ENCODE measurements around the gene PCNX4.

DNA sequence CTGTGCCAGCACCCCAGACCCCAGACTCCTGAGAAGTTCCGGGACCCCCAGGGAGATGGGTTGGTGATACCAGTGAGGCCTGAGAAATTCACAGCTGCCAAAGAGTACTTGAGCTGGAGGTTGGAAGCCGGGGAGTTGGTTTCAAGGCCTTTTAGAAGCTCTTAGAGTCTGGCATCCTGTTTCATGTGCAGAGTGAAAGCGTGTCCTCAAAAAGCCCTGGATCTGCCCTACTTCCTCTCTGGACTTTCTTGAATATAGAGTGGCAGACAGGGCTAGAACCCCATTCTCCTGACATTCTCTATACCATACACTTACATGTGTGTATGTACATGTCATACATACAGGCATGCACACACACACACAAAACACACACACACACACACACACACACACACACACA is 126.0 kb downstream of the PCNX4 start:
- TF ChIP-seq, protein P1, sequence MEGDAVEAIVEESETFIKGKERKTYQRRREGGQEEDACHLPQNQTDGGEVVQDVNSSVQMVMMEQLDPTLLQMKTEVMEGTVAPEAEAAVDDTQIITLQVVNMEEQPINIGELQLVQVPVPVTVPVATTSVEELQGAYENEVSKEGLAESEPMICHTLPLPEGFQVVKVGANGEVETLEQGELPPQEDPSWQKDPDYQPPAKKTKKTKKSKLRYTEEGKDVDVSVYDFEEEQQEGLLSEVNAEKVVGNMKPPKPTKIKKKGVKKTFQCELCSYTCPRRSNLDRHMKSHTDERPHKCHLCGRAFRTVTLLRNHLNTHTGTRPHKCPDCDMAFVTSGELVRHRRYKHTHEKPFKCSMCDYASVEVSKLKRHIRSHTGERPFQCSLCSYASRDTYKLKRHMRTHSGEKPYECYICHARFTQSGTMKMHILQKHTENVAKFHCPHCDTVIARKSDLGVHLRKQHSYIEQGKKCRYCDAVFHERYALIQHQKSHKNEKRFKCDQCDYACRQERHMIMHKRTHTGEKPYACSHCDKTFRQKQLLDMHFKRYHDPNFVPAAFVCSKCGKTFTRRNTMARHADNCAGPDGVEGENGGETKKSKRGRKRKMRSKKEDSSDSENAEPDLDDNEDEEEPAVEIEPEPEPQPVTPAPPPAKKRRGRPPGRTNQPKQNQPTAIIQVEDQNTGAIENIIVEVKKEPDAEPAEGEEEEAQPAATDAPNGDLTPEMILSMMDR (conservative IDR thresholded peaks at IDR 0.05) = no peak
- TF ChIP-seq ZFX (IDR thresholded peaks at IDR 0.05) = no peak

All from C4-2B (cell line).